GM19395 (cell line): ENCODE measurements around the gene GALK1.

ENCODE experiments used
- ATAC-seq: cut with Tn5 transposase; IDR thresholded peaks from one replicate; pipeline ENCODE4 v1.9.1; 2021; ENCODE audit warnings: mild to moderate bottlenecking, moderate library complexity; ENCODE audit not compliant: unreplicated experiment

The GALK1 gene

DNA sequence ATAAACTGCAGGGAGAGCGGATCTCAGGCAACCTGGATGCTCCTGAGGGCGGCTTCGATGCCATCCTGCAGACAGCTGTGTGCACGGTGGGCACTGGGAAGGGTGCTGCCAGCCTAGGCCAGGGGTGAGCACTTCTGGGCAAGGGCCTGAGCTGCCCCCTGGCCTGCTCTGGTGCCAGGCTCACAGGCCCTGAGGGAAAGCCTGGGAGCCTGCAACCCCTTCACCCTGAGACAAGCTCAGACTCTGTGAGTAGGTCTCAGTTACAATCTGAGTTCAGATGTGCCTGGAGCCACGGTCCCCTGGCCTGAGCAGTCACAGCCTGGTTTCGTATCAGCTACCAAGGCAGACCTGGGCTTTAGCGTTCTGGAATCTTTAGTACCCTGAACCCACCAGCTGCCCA is 35.6 kb downstream of the GALK1 start:
- no peak for ATAC-seq

DNA sequence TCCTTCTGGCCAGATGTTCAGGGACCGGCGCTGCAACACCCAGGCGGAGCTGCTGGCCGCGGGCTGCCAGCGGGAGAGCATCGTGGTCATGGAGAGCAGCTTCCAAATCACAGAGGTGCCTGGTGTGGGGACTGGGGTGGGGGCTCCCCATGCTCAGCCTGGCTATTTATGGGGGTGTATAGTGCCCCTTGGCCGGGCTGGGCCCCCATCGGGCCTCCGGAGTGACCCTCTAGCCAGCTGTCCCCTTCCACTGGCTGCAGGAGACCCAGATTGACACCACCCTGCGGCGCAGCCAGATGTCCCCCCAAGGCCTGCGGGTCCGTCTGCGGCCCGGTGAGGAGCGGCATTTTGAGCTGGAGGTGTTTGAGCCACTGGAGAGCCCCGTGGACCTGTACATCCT is 37.6 kb downstream of the GALK1 start:
- ATAC-seq = no peak

DNA sequence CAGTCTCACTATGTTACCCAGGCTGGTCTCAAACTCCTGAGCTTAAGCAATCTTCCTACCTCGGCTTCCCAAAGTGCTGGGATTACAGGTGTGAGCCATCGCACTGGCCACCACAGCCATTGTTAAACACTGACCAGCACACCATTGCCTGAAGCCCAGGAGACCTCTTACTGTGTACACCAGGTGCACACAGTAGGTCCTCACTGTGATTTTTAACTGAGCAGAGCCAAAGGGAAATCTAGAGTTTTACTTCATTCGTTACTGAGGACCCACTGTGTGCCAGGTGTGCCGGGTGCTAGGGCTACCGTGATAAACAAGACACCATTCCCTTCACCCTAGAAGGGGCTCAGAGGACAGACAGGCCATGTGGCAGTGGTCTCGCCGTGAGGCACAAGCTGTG is 39.5 kb downstream of the GALK1 start:
- ATAC-seq = no peak

DNA sequence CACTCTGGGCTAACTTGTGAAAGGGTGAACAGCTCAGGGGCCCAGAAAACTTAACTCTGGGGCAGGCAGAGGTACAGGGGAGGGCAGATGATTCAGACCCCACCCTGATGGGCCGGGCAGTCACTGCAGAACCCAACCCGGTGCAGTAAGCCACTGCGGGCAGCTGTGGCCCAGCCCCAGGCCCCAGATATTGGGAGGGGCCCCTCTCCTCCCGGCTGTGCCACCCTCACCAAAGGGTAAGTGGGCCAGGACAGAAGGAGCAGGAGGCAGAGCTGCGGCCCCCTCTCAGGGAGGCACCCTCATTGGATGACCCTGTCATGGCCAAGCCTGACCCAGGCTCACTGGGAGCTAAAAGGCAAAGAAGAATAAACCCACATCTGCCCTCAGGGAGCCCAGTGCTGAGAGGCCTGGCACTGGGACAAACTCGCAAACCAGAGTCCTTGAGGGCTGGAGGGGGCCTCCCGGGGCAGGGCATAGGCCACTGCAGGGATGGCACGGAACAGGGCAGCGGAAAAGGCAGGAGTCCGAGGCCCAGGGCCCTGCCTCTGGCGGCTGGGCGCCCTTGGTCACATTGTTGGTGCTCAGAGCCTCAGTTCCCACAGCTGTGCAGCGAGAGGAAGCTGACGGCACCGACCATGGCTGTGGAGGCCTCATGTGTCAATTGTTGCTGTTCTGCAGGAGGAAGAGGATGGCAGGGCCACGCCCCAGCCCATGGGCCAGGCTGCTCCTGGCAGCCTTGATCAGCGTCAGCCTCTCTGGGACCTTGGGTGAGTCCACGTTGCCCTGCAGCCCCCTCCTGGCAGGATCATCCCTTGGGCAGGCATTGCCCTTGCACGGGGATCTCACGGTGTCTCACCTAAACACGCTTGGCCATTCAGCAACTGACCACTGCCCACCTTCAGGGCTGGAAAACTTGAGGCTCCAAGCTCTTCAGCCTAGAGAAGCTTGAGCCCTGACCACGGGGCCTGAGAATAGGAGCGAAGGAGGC is 40.7 kb downstream of the GALK1 start:
- ATAC-seq = no peak

DNA sequence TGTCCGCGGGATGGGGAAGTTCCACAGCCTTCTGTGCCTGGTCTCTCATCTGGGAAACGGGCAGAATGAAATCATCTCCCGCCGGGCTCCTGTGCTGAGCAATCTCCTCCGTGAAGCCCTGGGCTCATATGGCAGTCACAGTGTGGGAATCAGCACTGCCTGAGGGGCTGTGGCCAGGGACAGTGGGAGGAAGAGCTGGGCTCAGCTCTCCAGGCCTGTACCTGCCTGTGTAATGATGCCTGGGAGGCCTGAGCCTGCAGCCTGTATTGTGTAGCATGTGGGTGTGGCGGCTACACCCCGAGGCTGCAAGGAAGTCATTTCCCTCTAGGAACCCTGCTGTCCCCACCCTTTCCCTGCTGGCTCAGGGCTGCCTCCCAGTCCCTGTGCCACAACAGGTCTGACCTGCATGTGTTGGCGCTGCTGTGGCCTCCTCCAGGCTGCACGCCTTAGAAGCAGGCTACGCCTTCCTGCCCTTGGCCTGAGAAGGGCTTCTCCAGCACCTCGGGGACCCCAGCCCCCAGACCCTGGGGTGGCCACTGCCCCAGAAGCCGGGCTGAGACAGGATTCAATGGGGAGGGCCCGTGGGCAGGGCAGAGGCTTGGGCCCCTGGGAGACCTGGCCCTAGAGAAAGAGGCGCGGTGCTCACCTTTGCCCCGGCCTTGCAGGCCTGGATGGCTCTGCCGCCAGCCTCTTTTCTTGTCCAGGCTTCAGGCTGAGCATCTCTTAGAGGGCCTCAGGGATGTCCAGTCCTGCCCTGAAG is 41.6 kb downstream of the GALK1 start:
- ATAC-seq = no peak

DNA sequence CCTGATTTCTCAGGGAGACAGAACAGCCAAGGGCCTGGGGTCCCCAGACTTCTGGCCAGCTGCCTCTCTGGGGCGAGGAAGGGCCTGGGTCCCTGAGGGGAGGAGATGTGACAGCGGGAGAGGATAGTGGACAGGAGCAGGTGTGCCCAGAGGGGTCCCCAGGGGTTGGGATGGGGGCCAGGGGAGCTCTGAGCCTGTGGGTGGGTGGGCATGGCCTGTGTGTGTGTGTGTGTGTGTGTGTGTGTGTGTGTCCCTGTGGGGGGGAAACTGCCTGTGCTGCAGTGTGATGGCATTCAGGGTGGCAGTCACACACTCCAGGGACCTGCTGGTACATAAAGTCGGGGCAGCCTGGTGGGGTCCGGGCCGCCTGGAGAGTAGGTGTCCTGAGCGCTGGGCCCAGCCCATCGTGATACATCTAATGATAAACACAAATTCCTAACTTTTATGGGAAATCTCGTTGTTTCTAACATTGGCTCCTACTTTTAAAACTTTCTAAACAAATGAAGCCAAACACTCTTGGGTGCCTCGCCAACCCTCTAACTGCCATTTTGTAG is 42.4 kb downstream of the GALK1 start:
- ATAC-seq = no peak

DNA sequence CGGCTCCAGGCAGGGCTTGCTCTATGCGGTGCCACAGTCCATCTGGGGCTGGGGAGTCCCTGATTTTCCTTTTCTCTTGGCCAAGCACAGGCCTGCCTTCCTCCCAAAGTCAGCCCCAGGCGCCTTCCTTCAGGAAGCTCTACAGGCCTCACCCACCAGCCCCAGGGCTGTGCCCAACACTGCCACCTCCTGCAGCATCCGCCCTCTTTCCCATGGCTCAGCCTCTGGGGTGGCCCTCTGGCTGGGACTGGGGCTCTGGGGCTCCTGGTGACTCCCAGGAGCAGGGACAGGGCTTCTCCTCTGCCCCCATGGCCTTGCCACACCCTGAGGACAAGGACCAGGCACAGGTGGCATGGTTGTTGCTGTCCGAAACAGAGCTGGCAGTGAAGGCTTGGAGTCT is 42.9 kb downstream of the GALK1 start:
- no peak for ATAC-seq

DNA sequence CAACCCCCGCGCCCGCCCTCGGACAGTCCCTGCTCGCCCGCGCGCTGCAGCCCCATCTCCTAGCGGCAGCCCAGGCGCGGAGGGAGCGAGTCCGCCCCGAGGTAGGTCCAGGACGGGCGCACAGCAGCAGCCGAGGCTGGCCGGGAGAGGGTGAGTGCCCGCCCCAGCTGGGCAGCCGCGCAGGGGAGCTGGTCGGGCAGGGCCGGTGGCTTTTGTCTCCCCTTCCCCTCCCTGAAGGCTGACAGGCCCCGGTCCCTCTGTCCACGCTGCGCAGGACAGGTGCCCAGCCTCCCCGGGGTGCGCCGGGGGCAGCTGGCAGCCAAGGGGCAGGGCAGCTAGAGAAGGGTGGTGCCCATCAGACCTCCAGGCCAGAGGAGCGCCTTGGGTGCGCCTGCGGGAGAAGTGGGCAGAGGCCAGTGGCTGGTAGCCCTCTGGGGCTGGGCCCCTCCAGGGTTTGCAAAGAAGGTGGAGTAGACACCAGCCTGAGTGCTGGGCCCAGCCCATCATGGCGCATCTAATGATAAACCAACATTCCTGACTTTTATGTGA is 43.5 kb downstream of the GALK1 start:
- no peak for ATAC-seq

DNA sequence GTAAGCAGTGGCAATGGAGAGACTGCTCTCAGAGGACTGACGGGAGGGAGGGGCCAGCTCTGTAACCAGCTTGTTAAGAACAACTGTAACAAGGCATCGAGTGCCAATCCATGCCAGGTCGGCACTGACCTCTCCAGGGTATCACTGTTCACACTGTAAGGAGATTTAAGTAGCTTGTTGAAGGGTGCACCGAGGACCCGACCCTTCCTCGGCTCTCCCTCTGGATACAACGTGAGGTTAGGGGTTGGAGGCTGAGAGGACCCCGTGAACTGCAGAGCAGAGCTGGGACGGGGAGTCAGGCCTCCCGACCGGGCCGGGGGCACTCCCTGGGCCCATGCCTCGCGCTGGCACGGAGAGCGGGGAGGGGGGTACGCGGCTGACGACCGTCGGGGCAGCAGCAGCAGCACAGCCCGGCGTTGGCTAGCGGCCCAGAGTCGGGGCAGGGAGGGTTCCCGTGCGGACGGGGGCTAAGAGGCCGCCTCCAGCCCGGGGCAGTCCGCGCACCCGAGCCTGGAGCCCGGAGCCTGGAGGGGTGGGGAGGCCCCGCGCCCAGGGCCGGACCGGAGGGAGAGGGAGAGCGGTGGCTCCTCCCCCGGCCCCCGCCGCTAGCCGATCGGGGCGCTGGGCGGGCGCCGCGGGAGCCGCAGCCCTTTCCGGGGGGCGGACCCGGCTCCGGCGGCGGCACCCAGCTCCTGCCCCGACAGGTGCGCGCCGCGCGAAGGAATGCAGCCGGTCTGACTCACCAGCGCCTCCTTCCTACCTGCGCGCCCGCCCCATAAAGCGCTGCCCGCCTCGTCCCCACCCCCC is 44.1 kb downstream of the GALK1 start, which contains the start of gene ITGB4:
Gene ITGB4, plus strand, starts transcription at position 804 of the 807 bp plus-strand sequence. CDS start 3,245 bp downstream, outside the sequence.
- no peak for ATAC-seq

DNA sequence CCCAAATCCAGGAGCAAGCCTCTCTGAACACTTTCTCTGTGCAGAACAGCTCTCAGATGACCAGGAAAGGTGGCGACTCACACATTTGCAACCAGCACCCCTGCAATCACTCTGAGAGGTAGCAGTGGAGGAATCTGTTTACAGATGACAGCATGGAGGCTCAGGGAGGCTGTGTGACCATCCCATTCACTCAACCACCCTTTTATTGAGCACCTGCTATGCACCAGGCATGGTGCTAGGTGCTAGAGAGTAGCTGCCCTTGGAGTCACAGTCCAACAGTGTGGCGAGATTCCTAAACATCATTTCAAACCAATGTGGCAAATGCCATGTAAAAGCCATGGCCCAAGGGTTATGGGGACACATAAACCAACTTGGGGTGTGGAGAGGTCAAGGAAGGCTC is 45.3 kb downstream of the GALK1 start:
- no peak for ATAC-seq

DNA sequence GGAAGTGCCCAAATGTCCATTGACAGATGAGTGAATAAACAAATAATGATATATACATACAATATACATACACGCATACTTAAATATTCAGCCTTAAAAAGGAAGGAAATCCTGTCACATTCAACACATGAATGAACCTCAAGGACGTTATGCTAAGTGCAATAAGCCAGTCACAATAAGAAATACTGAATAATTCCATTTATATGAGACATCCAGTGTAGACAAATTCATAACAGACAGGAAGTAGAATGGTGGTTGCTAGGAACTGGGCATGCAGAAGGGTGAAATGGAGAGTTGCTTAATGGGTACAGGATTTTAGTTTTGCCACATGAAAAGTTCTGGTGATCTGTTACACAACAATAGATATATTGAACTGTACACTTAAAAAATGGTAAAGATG is 52.5 kb downstream of the GALK1 start:
- ATAC-seq = no peak
